SK-N-SH (cell line): Measurements from ENCODE around the gene PXYLP1. TPM values are rescaled to one million over a fixed set of nuclear protein-coding genes. Genes with fewer than 3 reads are reported as not detected.

ENCODE experiments used
- CTCF ChIA-PET: fragments of 300-600, 350-600 bp; formaldehyde crosslinking; extraction: SDS; loops from one replicate; lab custom pipeline; 2021; lab: Yijun Ruan, JAX
- POLR2A ChIA-PET: fragments of 350-600 bp; sonication (Branson Sonifier 250); formaldehyde crosslinking; extraction: SDS; loops from one replicate; lab custom pipeline; 2020; ENCODE audit warnings: antibody characterized with exemption, inconsistent platforms; lab: Yijun Ruan, JAX
- DNase-seq: peaks from one replicate; pipeline ENCODE4 v3.0.0; 2012
- H2AFZ ChIP-seq: fragments of 200-600 bp; sonication (generic); 2 replicates; pipeline ENCODE4 v1.8.1; 2016; ENCODE audit warnings: antibody characterized with exemption, mild to moderate bottlenecking, low read depth
- H3F3A ChIP-seq: fragments of 200-600 bp; sonication (generic); replicated peaks from 2 replicates; pipeline ENCODE3; 2016; ENCODE audit warnings: antibody characterized with exemption, mild to moderate bottlenecking; ENCODE audit not compliant: insufficient read depth
- H3K27ac ChIP-seq, 2 experiments: fragments of 200-500 bp in 1 of 2; fragments of 200-600 bp in 1 of 2; sonication (Bioruptor generic) in 1 of 2; sonication (generic), shearing (Covaris generic) in 1 of 2; 2 replicates each; pipeline versions ENCODE4 v1.5.1 to v1.6.1; 2014 to 2016; ENCODE audit warnings: low read depth in 2 of 2, inconsistent platforms in 1 of 2, low read length in 1 of 2, mild to moderate bottlenecking in 1 of 2, mixed read lengths in 1 of 2
- H3K27me3 ChIP-seq: fragments of 200-600 bp; sonication (generic), shearing (Covaris generic); 2 replicates; pipeline ENCODE4 v1.6.1; 2016; ENCODE audit warnings: mixed run types; ENCODE audit not compliant: insufficient read depth
- H3K36me3 ChIP-seq, 2 experiments: fragments of 200-500 bp in 1 of 2; fragments of 200-600 bp in 1 of 2; sonication (Bioruptor generic) in 1 of 2; sonication (generic) in 1 of 2; replicated peaks in 1 of 2; 2 replicates each; pipeline versions ENCODE3 to v1.5.1; 2014 to 2016; ENCODE audit warnings: low read length in 1 of 2, mild to moderate bottlenecking in 1 of 2; ENCODE audit not compliant: insufficient read depth in 2 of 2, control insufficient read depth in 1 of 2
- H3K4me1 ChIP-seq, 2 experiments: fragments of 200-500 bp in 1 of 2; fragments of 200-600 bp in 1 of 2; sonication (Bioruptor generic) in 1 of 2; sonication (generic), shearing (Covaris generic) in 1 of 2; 2 replicates each; pipeline versions ENCODE4 v1.5.1 to v1.6.1; 2014 to 2016; ENCODE audit warnings: low read depth in 1 of 2, low read length in 1 of 2, mixed run types in 1 of 2; ENCODE audit not compliant: insufficient read depth in 2 of 2, control insufficient read depth in 1 of 2
- H3K4me2 ChIP-seq: fragments of 200-600 bp; sonication (generic), shearing (Covaris generic); 2 replicates; pipeline ENCODE4 v1.6.1; 2017; ENCODE audit warnings: mixed run types
- H3K4me3 ChIP-seq, 2 experiments: fragments of 200-500 bp in 1 of 2; fragments of 200-600 bp in 1 of 2; sonication (Bioruptor generic) in 1 of 2; sonication (generic), shearing (Covaris generic) in 1 of 2; 2 replicates each; pipeline versions ENCODE4 v1.5.1 to v1.8.1; 2014 to 2016; ENCODE audit warnings: low read depth in 2 of 2, inconsistent platforms in 1 of 2, low read length in 1 of 2, mild to moderate bottlenecking in 1 of 2, mixed read lengths in 1 of 2, moderate library complexity in 1 of 2
- H3K79me2 ChIP-seq: fragments of 200-600 bp; sonication (generic); 2 replicates; pipeline ENCODE4 v1.8.1; 2017; ENCODE audit warnings: mild to moderate bottlenecking; ENCODE audit not compliant: insufficient read depth
- H3K9ac ChIP-seq: fragments of 200-600 bp; sonication (generic); 2 replicates; pipeline ENCODE4 v1.6.1; 2017; ENCODE audit warnings: mixed run types
- H3K9me2 ChIP-seq: fragments of 200-600 bp; sonication (generic); 2 replicates; pipeline ENCODE4 v1.6.1; 2017; ENCODE audit warnings: mixed run types
- H3K9me3 ChIP-seq: fragments of 200-600 bp; sonication (generic); 2 replicates; pipeline ENCODE4 v1.6.1; 2017; ENCODE audit warnings: mixed run types, mild to moderate bottlenecking, moderate library complexity
- H4K20me1 ChIP-seq: fragments of 200-600 bp; sonication (generic); 2 replicates; pipeline ENCODE4 v1.6.1; 2017; ENCODE audit warnings: mild to moderate bottlenecking, mixed run types; ENCODE audit not compliant: insufficient read depth
- ELF1 ChIP-seq: IDR thresholded peaks from 2 replicates; pipeline ENCODE4 v1.4.0; 2012
- EP300 ChIP-seq, 2 experiments: IDR thresholded peaks; 2 replicates each; pipeline versions ENCODE4 v1.4.0 to v1.6.1; 2012; ENCODE audit warnings: borderline replicate concordance in 1 of 2, low read depth in 1 of 2, low read length in 1 of 2
- EZH2phosphoT487 ChIP-seq: fragments of 200-600 bp; sonication (generic); IDR thresholded peaks from 2 replicates; pipeline ENCODE4 v1.6.1; 2017; ENCODE audit warnings: low read depth, mixed run types, mild to moderate bottlenecking, antibody characterized with exemption, moderate library complexity, borderline replicate concordance
- FOSL2 ChIP-seq: IDR thresholded peaks from 2 replicates; pipeline ENCODE4 v1.4.0; 2012; ENCODE audit warnings: low read depth, mild to moderate bottlenecking, moderate library complexity, borderline replicate concordance
- FOXJ3 ChIP-seq: sonication (generic); formaldehyde crosslinking; IDR thresholded peaks from 2 replicates; pipeline ENCODE4 v1.5.1; 2020; ENCODE audit warnings: mild to moderate bottlenecking, missing genetic modification reagents
- FOXM1 ChIP-seq: IDR thresholded peaks from 2 replicates; pipeline ENCODE4 v1.4.0; 2012; ENCODE audit warnings: low read depth, mild to moderate bottlenecking
- GATA2 ChIP-seq: sonication (generic); formaldehyde crosslinking; IDR thresholded peaks from 2 replicates; pipeline ENCODE4 v1.5.0; 2020; ENCODE audit warnings: mild to moderate bottlenecking, missing genetic modification reagents
- IRF3 ChIP-seq: fragments of 150-350 bp; IDR thresholded peaks from 2 replicates; pipeline ENCODE4 v1.6.1; 2016; ENCODE audit warnings: mild to moderate bottlenecking, low read depth, low read length
- JUND ChIP-seq: IDR thresholded peaks from 2 replicates; pipeline ENCODE4 v1.4.0; 2012
- MAX ChIP-seq: IDR thresholded peaks from 2 replicates; pipeline ENCODE4 v1.4.0; 2012; ENCODE audit warnings: low read depth
- MEF2A ChIP-seq: IDR thresholded peaks from 2 replicates; pipeline ENCODE4 v1.4.0; 2012; ENCODE audit warnings: low read depth, borderline replicate concordance
- MXI1 ChIP-seq: IDR thresholded peaks from 2 replicates; pipeline ENCODE4 v1.6.1; 2012; ENCODE audit warnings: mild to moderate bottlenecking, low read depth, low read length, improper control_type of control experiment
- NFIC ChIP-seq: IDR thresholded peaks from 2 replicates; pipeline ENCODE4 v1.4.0; 2012; ENCODE audit warnings: borderline replicate concordance
- NRF1 ChIP-seq: IDR thresholded peaks from 2 replicates; pipeline ENCODE4 v1.6.1; 2012; ENCODE audit warnings: low read depth, mild to moderate bottlenecking, low read length
- PBX3 ChIP-seq: IDR thresholded peaks from 2 replicates; pipeline ENCODE4; 2012
- RAD21 ChIP-seq: IDR thresholded peaks from 2 replicates; pipeline ENCODE4 v1.6.1; 2012; ENCODE audit warnings: mild to moderate bottlenecking, low read length
- RCOR1 ChIP-seq: fragments of 150-350 bp; IDR thresholded peaks from 2 replicates; pipeline ENCODE4 v1.6.1; 2017; ENCODE audit warnings: antibody characterized with exemption, low read length
- REST ChIP-seq: IDR thresholded peaks from 2 replicates; pipeline ENCODE4 v1.6.1; 2012; ENCODE audit warnings: mild to moderate bottlenecking, low read depth, low read length, moderate library complexity
- SMC3 ChIP-seq: IDR thresholded peaks from 2 replicates; pipeline ENCODE4 v1.6.1; 2012; ENCODE audit warnings: low read depth, low read length, improper control_type of control experiment
- TAF1 ChIP-seq: IDR thresholded peaks from 2 replicates; pipeline ENCODE4 v1.6.1; 2012; ENCODE audit warnings: low read depth, mild to moderate bottlenecking, low read length, moderate library complexity, borderline replicate concordance
- TEAD4 ChIP-seq: IDR thresholded peaks from 2 replicates; pipeline ENCODE4 v1.4.0; 2012; ENCODE audit warnings: mild to moderate bottlenecking, borderline replicate concordance; ENCODE audit not compliant: insufficient read depth
- YY1 ChIP-seq: IDR thresholded peaks from 2 replicates; pipeline ENCODE4 v1.4.0; 2012; ENCODE audit warnings: low read depth, mild to moderate bottlenecking
- ZBTB33 ChIP-seq: IDR thresholded peaks from 2 replicates; pipeline ENCODE4 v1.4.0; 2012; ENCODE audit warnings: low read depth, borderline replicate concordance
- WGBS: methylation state at CpG from one replicate; pipeline ENCODE4 v1.1.6; 2017; ENCODE audit warnings: low lambda C conversion rate; 5-methylcytosine and 5-hydroxymethylcytosine counted together
- polyA plus RNA-seq, 3 experiments: library from polyadenylated mRNA; depleted of rRNA; stranded (reverse); fragments of >200 nt; gene quantifications; 2 replicates each; pipeline ENCODE4 v1.2.3, GENCODE V29; 2012

The PXYLP1 gene
- polyA plus RNA-seq, 1 of the 3 experiments (the other 2 are of a cell fraction): 8.6 TPM

GRCh38 chr3:141331377-141332318 is 100.0 kb downstream of the PXYLP1 start:
- Histone ChIP-seq H3K27ac (peak overlapping the region in 1 of 2 experiments; percentile 87; a peak in 2 of 4 replicates), H4K20me1 (no peaks in the 10 kb centered on the region), H2AFZ (no peak overlapping the region), H3F3A (peaks cover 19% of the 10 kb centered on the region), H3K9ac (peak overlapping the region; percentile 4; the same call in 1 of the 2 replicates), H3K79me2 (no peaks in the 10 kb centered on the region), H3K4me2 (peak overlapping the region; percentile 62), H3K4me1 (peaks cover 9 to 18% of the 10 kb centered on the region in 2 experiments; a peak in 3 of 4 replicates), H3K9me3 (no peaks in the 10 kb centered on the region), H3K4me3 (no peak overlapping the region), H3K36me3 (no peaks in the 10 kb centered on the region), H3K27me3 (no peaks in the 10 kb centered on the region), H3K9me2 (no peaks in the 10 kb centered on the region)
- no peak for DNase-seq
- POLR2A ChIA-PET: no interaction called here
- CTCF ChIA-PET: interaction anchor here (1.0 to 1.4 kb wide), 3 partner anchors 20 to 146 kb away, joined by 3 to 6 read pairs (median 4); no protein-coding TSS in a partner anchor
- 22% methylated on average over 9 of the region's 9 CpGs for WGBS
- TF ChIP-seq EZH2phosphoT487 (no peak), MEF2A (no peak), IRF3 (no peak), NFIC (peak; percentile 70), FOXJ3 (CRISPR knock-in tag) (no peak), FOXM1 (peak; percentile 59; the same call in 1 of the 2 replicates), TEAD4 (peak; percentile 69), PBX3 (peak; percentile 71), NRF1 (no peak), TAF1 (0 out of 2 replicates have a peak, but pooled peaks have one; percentile 20), ZBTB33 (no peak), JUND (peak; percentile 88), FOSL2 (peak; percentile 94), RAD21 (no peak), RCOR1 (no peak), MAX (peak; percentile 78), REST (peak; percentile 42; the same call in 1 of the 2 replicates), MXI1 (no peak), YY1 (no peak), GATA2 (CRISPR knock-in tag) (no peak), ELF1 (no peak), SMC3 (no peak), EP300 (IDR thresholded peaks at IDR 0.05; ENCODE audit: borderline replicate concordance in 1 of 2, low read depth in 1 of 2, low read length in 1 of 2) (peak in 1 of 2 experiments; percentile 93; a peak in 2 of 4 replicates)
